ENCODE measurements around the gene ADAP1. TPM values are rescaled to one million over a fixed set of nuclear protein-coding genes. Genes with fewer than 3 reads are reported as not detected.
A peak's percentile ranks its signal among the peaks of the same experiment; 100 is the strongest.

The ADAP1 gene
- total and polyA plus RNA-seq, 2 of the 13 experiments (the other 11 are each of a cell fraction or from before 2014, with no cell fraction given), result 10.5 to 24.6 TPM

DNA sequence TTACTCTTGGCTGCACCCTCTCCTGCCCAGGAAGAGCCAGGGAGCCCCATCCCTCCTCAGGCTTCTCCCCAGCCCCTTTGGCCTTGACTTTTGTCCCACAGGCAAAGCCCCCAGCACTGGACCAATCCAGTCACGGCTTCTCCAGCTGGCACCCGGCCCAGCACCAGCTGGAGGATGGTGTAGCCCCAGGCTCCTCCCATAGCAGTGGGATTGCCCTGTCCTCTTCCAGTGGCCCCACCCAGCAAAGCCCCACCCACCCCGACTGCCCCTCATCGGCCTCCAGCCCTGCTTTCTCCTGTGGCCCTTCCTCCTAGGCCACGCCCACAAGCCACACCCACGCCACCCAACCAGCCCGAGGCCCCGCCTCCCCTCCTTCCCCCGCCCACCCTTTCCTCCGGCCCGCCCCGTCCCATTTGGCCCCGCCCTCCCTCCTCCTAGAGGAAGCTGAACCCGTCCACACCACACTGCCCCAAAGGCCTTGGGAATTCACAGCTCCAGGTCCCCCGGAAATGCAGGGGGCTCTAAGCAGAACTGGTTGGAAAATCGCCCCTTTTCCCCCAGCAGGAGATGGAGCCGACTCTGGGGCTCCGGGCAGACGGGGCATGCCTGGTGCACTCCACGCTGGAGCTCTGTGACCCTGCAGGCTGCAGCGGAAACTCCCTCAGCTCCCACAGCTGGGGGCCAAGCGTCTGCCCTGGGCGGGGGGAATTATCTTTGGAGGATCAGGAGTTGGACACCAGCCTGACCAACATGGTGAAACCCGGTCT is 52.9 kb downstream of the ADAP1 start:
- no peaks in the 10 kb centered on the region for H3K79me2 ChIP-seq (ENCODE audit: insufficient read depth, low read length)
- DNase-seq (ENCODE audit: low spot score), result peak; percentile 85
- 0 out of 2 replicates have a peak overlapping the region, but pooled peaks have one; percentile 8 for H3K9ac ChIP-seq (ENCODE audit: insufficient read depth, low read depth, low read length)
- 21% methylated on average over 11 of the region's 24 CpGs for WGBS (ENCODE audit: low lambda C conversion rate)
- intact Hi-C loops (cut with micrococcal nuclease; ENCODE audit: unreplicated experiment) (loop anchor here (10.0 kb wide), 1 partner anchor 53 kb away; the partner anchor contains the start of gene ADAP1), in situ Hi-C loops (cut with HindIII; ENCODE audit: extremely low pct_ligation_motif_present, low pct_unique_long_range_greater_than_20kb) (no loop called here)
- peaks cover 4 to 7% of the 10 kb centered on the region in 2 experiments; a peak in 3 of 5 replicates for H3K36me3 ChIP-seq (replicated peaks in 1 of 2; ENCODE audit: control insufficient read depth in 1 of 2, insufficient read depth in 2 of 2, low read length in 2 of 2)
- H3K4me1 ChIP-seq (ENCODE audit: insufficient read depth, low read length), result peaks cover 16% of the 10 kb centered on the region
- peak overlapping the region; percentile 70 for H3K27ac ChIP-seq (ENCODE audit: extremely low read length, insufficient read depth, low read length)
- FAIRE-seq, result peak; percentile 66
- H2AFZ ChIP-seq (ENCODE audit: low read length), result no peak overlapping the region
- H3K9me3 ChIP-seq (ENCODE audit: low read length), result no peaks in the 10 kb centered on the region
- H3K27me3 ChIP-seq (ENCODE audit: control insufficient read depth in 1 of 2, insufficient read depth in 2 of 2, low read length in 2 of 2), result no peaks in the 10 kb centered on the region
- ChIA-PET CTCF (ENCODE audit: low intra/inter-chr PET ratio, low total read pairs) (no interaction called here), POLR2A (interaction anchor here (0.9 to 2.6 kb wide), 17 partner anchors 9 to 91 kb away, joined by 3 to 28 read pairs (median 5); partner anchors contain the start of gene COX19)
- H4K20me1 ChIP-seq (ENCODE audit: insufficient read depth, low read length), result no peaks in the 10 kb centered on the region
- peak overlapping the region; percentile 63 for H3K4me2 ChIP-seq (ENCODE audit: low read depth, low read length)
- peak; percentile 80 for ATAC-seq
- H3K4me3 ChIP-seq (replicated peaks in 1 of 3; ENCODE audit: insufficient read depth in 1 of 3, low read depth in 2 of 3, low read length in 3 of 3), result peak overlapping the region in 1 of 3 experiments; percentile 43; a peak in 1 of 6 replicates
- no TSS peak for BruUV-seq (replicated peaks)
- peak; percentile 68; the same call in 1 of the 2 replicates for TF ChIP-seq ZBTB38 (CRISPR knock-in tag; IDR thresholded peaks at IDR 0.05)
- 0 out of 4 replicates have a peak, but pooled peaks of 1 of the 2 experiments have one; percentile 36 for TF ChIP-seq EP300 (IDR thresholded peaks at IDR 0.05; ENCODE audit: low read depth in 2 of 2, low read length in 2 of 2)
- no peak for TF ChIP-seq EP300 (CRISPR knock-in tag; IDR thresholded peaks at IDR 0.05; ENCODE audit: borderline replicate concordance)
- TF ChIP-seq ZNF784 (CRISPR knock-in tag; IDR thresholded peaks at IDR 0.05; ENCODE audit: borderline replicate concordance), result no peak
- TF ChIP-seq, protein P1, sequence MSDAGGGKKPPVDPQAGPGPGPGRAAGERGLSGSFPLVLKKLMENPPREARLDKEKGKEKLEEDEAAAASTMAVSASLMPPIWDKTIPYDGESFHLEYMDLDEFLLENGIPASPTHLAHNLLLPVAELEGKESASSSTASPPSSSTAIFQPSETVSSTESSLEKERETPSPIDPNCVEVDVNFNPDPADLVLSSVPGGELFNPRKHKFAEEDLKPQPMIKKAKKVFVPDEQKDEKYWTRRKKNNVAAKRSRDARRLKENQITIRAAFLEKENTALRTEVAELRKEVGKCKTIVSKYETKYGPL (CRISPR knock-in tag; IDR thresholded peaks at IDR 0.05), result no peak
- TF ChIP-seq ZNF569 (CRISPR knock-in tag; IDR thresholded peaks at IDR 0.05; ENCODE audit: borderline replicate concordance), result no peak
- TF ChIP-seq ZKSCAN8 (CRISPR knock-in tag; IDR thresholded peaks at IDR 0.05; ENCODE audit: borderline replicate concordance), result no peak
- TF ChIP-seq POLR2G (IDR thresholded peaks at IDR 0.05; ENCODE audit: low read depth, low read length), result no peak
- no peak for TF ChIP-seq NCOR1 (IDR thresholded peaks at IDR 0.05; ENCODE audit: borderline replicate concordance, low read length)
- TF ChIP-seq, protein P2, sequence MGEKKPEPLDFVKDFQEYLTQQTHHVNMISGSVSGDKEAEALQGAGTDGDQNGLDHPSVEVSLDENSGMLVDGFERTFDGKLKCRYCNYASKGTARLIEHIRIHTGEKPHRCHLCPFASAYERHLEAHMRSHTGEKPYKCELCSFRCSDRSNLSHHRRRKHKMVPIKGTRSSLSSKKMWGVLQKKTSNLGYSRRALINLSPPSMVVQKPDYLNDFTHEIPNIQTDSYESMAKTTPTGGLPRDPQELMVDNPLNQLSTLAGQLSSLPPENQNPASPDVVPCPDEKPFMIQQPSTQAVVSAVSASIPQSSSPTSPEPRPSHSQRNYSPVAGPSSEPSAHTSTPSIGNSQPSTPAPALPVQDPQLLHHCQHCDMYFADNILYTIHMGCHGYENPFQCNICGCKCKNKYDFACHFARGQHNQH (CRISPR knock-in tag; IDR thresholded peaks at IDR 0.05), result no peak
- TF ChIP-seq SMAD9 (CRISPR knock-in tag; IDR thresholded peaks at IDR 0.05), result no peak
- no peak for TF ChIP-seq POGZ (CRISPR knock-in tag; IDR thresholded peaks at IDR 0.05)
- TF ChIP-seq ZNF232 (CRISPR knock-in tag; IDR thresholded peaks at IDR 0.05; ENCODE audit: borderline replicate concordance), result no peak
